GM19328 (cell line): ENCODE measurements around the gene CADPS2.

Experiments used
- ATAC-seq: cut with Tn5 transposase; IDR thresholded peaks from one replicate; pipeline ENCODE4 v1.9.1; 2021; ENCODE audit warnings: mild to moderate bottlenecking, moderate library complexity; ENCODE audit not compliant: unreplicated experiment

The CADPS2 gene

DNA sequence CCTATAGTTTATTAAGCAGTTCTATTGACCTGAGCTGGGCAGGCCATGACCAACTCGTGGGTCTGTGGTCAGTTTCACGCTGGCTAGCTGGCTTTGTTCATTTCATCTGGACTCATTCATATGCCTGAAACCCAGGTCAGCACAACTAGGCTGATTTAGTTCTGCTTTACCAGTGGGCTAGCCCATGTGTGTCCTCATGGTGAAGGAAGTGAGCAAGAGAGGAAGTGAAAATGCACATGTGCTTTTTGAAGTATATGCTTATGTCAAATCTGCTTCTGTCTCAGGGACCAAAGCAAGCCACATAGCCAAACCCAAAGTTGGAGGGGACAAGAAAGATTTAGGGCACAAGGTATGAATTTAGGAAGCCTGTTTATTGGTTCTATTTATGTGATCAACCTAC lies 341.8 kb downstream of the CADPS2 start:
- ATAC-seq = peak; percentile 98

GRCh38 chr7:122543891-122544290 lies 342.4 kb downstream of the CADPS2 start:
- ATAC-seq = no peak

DNA sequence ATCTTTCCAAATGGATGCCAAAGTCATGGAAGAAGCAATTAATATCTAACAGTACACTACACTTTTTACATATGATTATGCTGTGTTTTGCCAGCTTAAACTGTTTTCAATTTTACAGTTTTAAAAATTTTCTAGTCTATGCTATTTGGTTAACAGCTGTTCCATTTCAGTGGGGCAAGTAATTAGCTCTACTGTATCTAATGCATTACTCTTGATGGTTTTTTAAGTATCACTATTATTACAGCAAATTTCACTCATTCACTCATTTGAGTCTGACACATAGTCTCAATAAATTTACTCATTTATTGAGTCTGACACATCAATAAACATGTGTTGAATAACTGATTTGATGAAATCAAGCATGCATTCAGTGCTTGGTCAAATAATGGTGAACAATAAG lies 343.1 kb downstream of the CADPS2 start:
- ATAC-seq = no peak

GRCh38 chr7:122535086-122535485 lies 351.2 kb downstream of the CADPS2 start:
- ATAC-seq = no peak

GRCh38 chr7:122532406-122533269 lies 353.6 kb downstream of the CADPS2 start:
- no peak for ATAC-seq

GRCh38 chr7:122528879-122529481 lies 357.3 kb downstream of the CADPS2 start:
- ATAC-seq = no peak

GRCh38 chr7:122525355-122525754 lies 360.9 kb downstream of the CADPS2 start:
- no peak for ATAC-seq

GRCh38 chr7:122521767-122522166 lies 364.5 kb downstream of the CADPS2 start:
- ATAC-seq = no peak

DNA sequence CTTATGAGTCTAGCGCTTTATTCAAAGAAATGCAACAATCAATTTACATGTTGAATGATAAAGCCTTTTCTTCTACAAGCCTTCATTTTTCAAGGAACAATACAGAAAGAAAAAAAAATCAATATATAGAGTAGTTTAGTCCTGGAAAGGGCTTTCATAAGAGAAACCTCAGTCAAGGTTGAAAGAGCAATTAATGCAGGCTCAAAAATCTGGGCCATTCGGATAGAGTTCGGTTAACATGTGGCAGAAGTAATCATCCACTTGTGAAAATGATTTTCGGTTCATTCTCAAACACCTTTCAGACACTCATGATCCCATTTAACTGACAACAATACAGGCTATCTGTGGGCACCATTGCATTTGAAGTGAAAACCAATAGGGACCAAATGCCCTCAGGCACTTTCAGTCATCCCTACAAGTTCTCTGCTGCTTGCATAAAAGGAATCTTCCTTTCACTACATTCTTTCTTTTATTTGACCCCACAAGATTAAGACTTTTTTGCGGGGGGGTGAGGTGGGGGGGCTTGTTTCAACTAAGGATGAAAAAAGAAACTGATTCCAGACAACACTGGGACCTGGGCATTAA lies 365.2 kb downstream of the CADPS2 start:
- no peak for ATAC-seq

DNA sequence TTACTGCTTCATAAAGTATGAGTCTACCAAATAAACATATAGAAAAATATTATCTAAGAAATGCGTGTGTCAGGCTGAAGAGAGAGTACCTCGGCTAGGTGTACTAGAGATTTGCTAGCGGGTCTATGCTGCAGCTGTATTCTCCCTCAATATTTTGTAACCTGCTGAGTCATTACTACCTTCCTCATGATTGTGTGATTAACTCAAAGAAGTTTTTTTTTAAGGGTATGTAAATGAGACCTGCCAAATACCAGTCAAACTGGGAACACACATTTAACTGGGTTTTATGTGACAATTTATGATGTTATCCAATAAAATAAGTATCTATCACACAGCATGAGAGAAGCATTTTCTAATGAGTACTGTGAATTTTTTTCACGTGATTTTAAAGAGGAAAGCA lies 367.8 kb downstream of the CADPS2 start:
- no peak for ATAC-seq

GRCh38 chr7:122517576-122517975 lies 368.7 kb downstream of the CADPS2 start:
- ATAC-seq = no peak

GRCh38 chr7:122515404-122515803 lies 370.9 kb downstream of the CADPS2 start:
- ATAC-seq = no peak

- no peak for ATAC-seq
Measured at GRCh38 chr7:122511268-122511667, 375.0 kb downstream of the CADPS2 start.

DNA sequence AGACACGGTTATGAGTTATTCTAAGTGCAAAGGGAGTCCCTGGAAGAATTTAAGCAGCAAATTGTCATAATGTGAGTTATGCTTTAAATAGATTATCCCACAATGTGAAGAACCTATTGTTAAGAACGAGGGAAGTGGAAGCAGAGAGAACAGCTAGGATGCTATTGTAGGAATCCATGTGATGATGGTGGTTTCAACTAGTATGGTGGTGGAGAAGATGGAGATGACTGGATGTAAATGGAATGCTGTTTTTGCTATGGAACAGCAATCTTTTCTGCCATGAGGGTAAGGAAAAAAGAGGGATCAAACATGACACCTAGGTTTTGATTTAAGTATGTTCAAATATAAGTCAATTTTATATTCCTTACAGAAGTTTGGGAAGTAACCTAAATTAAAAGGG lies 378.7 kb downstream of the CADPS2 start:
- ATAC-seq = no peak

GRCh38 chr7:122492007-122492406 lies 394.3 kb downstream of the CADPS2 start:
- ATAC-seq = no peak

- no peak for ATAC-seq
Measured at GRCh38 chr7:122488241-122488640, 398.0 kb downstream of the CADPS2 start.

DNA sequence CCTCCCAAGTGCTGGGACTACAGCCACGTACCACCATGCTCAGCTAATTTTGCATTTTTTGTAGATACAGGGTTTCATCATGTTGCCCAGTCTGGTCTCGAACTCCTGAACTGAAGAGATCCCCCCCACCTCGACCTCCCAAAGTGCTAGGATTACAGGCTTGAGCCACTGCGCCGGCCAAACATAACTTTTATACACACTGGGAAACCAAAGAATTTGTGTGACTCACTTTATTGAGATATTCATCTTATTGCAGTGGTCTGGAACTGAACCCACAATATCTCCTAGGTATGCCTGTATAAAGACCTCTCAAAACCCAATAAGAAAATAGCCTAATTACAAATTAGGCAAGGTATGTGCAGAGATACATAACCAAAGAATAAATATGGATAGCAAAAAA lies 399.1 kb downstream of the CADPS2 start:
- ATAC-seq = no peak

DNA sequence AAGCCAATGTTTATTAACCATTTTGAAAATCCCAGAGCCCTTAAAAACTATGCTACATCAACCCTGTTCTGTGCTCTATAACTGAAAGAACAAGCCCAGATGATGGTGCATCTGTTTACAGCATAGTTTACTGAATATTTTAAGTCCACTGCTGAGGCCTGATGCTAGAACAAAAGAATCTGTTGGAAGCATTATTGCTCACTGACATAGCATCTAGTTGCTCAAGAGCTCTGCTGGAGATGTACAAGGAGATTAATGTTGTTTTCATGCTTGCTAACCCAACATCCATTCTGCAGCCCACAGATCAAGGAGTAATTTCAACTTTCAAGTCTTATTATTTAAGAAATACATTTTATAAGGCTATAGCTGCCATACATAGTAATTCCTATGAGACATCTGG lies 400.4 kb downstream of the CADPS2 start:
- ATAC-seq = no peak

DNA sequence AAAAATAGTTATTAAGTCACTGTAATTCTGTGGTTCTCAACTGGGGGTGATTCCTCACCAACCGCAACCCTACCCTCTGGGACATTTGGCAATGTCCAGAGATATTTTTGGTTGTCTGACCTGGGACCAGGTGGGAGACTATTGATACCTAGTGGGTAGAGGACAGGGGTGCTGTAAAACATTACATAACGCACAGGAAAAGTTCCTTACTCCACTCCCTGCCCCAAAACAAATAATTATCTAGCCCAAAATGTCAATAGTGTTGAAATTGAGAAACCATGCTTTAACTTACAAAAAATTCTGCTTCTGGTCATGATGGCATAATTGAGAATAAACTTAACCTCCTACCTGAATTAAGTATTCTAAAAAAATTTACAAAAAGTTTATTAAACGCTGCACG lies 404.0 kb downstream of the CADPS2 start:
- no peak for ATAC-seq

- no peak for ATAC-seq
Measured at GRCh38 chr7:122470859-122471258, 415.4 kb downstream of the CADPS2 start.

GRCh38 chr7:122468945-122469344 lies 417.3 kb downstream of the CADPS2 start:
- ATAC-seq = no peak
